Astrocyte (in vitro differentiated cells and primary cell): ENCODE measurements around the gene ARHGAP12.

Source experiments
- EZH2 ChIP-seq: IDR thresholded peaks from 2 replicates; pipeline ENCODE4 v1.6.1; 2012; ENCODE audit warnings: mild to moderate bottlenecking, low read length, inconsistent platforms; ENCODE audit not compliant: insufficient read depth
- TF ChIP-seq, protein P1 (sequence below): IDR thresholded peaks from 2 replicates; pipeline ENCODE4 v1.5.1; 2011; ENCODE audit warnings: low read depth, mild to moderate bottlenecking, inconsistent platforms, low read length, moderate library complexity; ENCODE audit not compliant: insufficient read depth

DNA sequence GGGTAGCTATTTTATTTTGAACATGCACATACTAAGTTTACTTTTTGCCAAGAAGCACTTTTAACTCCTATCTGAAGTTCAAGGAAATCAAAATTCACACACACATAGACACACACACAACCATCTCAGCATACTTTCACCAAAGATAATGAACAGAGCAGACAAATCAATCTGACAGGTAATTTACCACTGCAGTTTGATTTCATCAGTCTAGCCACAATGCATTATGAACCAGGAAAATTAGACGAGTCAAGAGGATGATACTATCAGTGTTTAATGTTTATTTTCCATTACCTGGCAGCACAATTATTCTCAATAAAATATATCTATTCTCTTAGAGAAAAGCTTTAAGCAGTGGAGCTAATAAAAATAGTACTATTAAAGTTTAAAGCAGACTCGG is 147.9 kb downstream of the ARHGAP12 start:
- TF ChIP-seq, protein P1, sequence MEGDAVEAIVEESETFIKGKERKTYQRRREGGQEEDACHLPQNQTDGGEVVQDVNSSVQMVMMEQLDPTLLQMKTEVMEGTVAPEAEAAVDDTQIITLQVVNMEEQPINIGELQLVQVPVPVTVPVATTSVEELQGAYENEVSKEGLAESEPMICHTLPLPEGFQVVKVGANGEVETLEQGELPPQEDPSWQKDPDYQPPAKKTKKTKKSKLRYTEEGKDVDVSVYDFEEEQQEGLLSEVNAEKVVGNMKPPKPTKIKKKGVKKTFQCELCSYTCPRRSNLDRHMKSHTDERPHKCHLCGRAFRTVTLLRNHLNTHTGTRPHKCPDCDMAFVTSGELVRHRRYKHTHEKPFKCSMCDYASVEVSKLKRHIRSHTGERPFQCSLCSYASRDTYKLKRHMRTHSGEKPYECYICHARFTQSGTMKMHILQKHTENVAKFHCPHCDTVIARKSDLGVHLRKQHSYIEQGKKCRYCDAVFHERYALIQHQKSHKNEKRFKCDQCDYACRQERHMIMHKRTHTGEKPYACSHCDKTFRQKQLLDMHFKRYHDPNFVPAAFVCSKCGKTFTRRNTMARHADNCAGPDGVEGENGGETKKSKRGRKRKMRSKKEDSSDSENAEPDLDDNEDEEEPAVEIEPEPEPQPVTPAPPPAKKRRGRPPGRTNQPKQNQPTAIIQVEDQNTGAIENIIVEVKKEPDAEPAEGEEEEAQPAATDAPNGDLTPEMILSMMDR: no peak
- TF ChIP-seq EZH2: no peak
